Peyer's patch (tissue), 4 donors: ENCODE measurements around the gene SEMA3G. TPM values are rescaled to one million over a fixed set of nuclear protein-coding genes. Genes with fewer than 3 reads are reported as not detected.

Experiments used
- DNase-seq, 3 donors: peaks; one replicate each; pipeline ENCODE4 v3.0.0-alpha.2; 2017 to 2019
- H3K27ac ChIP-seq, 4 donors: fragments of 200-600 bp; sonication (generic); one replicate each; pipeline ENCODE4 v1.5.1; 2016 to 2019
- H3K27me3 ChIP-seq, 2 donors: fragments of 200-600 bp; sonication (generic); one replicate each; pipeline ENCODE4 v1.5.1; 2019
- H3K36me3 ChIP-seq, 3 donors: fragments of 200-600 bp; sonication (generic); one replicate each; pipeline ENCODE4 v1.5.1; 2016 to 2019
- H3K4me1 ChIP-seq, 4 donors: fragments of 200-600 bp; sonication (generic); one replicate each; pipeline ENCODE4 v1.5.1; 2016 to 2019
- H3K4me3 ChIP-seq, 4 donors: fragments of 200-600 bp; sonication (generic); 1 replicate in 3 of 4; 2 replicates in 1 of 4; pipeline ENCODE4 v1.5.1; 2016 to 2019; ENCODE audit warnings: mild to moderate bottlenecking in 1 of 4
- H3K9me3 ChIP-seq, 4 donors: fragments of 200-600 bp; sonication (generic); one replicate each; pipeline ENCODE4 v1.5.1; 2016 to 2019; ENCODE audit warnings: mild to moderate bottlenecking in 1 of 4
- CTCF ChIP-seq, 6 experiments: fragments of 450-650 bp in 4 of 6; fragments of 200-600 bp in 2 of 6; sonication (generic) in 1 of 6; IDR thresholded peaks; one replicate each; pipeline ENCODE4 v1.5.1; 2017 to 2019; ENCODE audit warnings: antibody characterized with exemption in 6 of 6, mild to moderate bottlenecking in 3 of 6, moderate library complexity in 1 of 6
- POLR2A ChIP-seq, 2 donors: fragments of 450-650 bp; IDR thresholded peaks; one replicate each; pipeline ENCODE4 v1.5.1; 2017; ENCODE audit warnings: antibody characterized with exemption in 2 of 2, mild to moderate bottlenecking in 2 of 2, moderate library complexity in 2 of 2
- total RNA-seq, 4 donors: library from RNA; depleted of rRNA; stranded (reverse); fragments of >200 nt; gene quantifications; one replicate each; pipeline ENCODE4 v1.1.0, GENCODE V29; 2016

Gene SEMA3G
- total RNA-seq, 4 donors from 2014 or later = 18.8 to 24.8 (median 22.0) TPM

- Histone ChIP-seq H3K36me3 (peaks cover 0 to 73% (median 0%) of the 10 kb centered on the region in 3 donors), H3K4me3 (no peak overlapping the region)
These were observed 42.8 kb downstream of the SEMA3G start for GRCh38 chr3:52402101-52402521.

GRCh38 chr3:52401551-52401950 lies 43.4 kb downstream of the SEMA3G start:
- peaks cover 0 to 68% (median 0%) of the 10 kb centered on the region in 3 donors for H3K36me3 ChIP-seq
- peak in 1 of 3 donors; percentile 24 for DNase-seq
- no peak overlapping the region for H3K27ac ChIP-seq

More at GRCh38 chr3:52402101-52402521, 42.8 kb downstream of the SEMA3G start:
- DNase-seq = peak in 1 of 3 donors; percentile 31
- no peak for TF ChIP-seq POLR2A (IDR thresholded peaks at IDR 0.05)
- TF ChIP-seq CTCF (IDR thresholded peaks at IDR 0.05) = no peak
- Histone ChIP-seq H3K9me3 (no peaks in the 10 kb centered on the region), H3K27me3 (no peaks in the 10 kb centered on the region), H3K4me1 (peaks cover 0 to 8% (median 0%) of the 10 kb centered on the region in 4 donors), H3K27ac (no peak overlapping the region)

GRCh38 chr3:52401021-52401420 lies 43.9 kb downstream of the SEMA3G start:
- H3K27me3 ChIP-seq = no peaks in the 10 kb centered on the region
- no peak overlapping the region for H3K4me3 ChIP-seq
- no peak for TF ChIP-seq CTCF (IDR thresholded peaks at IDR 0.05)
- no peak for TF ChIP-seq POLR2A (IDR thresholded peaks at IDR 0.05)
- H3K4me1 ChIP-seq = no peaks in the 10 kb centered on the region
- H3K36me3 ChIP-seq = peaks cover 0 to 62% (median 0%) of the 10 kb centered on the region in 3 donors
- H3K27ac ChIP-seq = no peak overlapping the region
- no peaks in the 10 kb centered on the region for H3K9me3 ChIP-seq
- no peak for DNase-seq

More at GRCh38 chr3:52401551-52401950, 43.4 kb downstream of the SEMA3G start:
- Histone ChIP-seq H3K27me3 (no peaks in the 10 kb centered on the region), H3K9me3 (no peaks in the 10 kb centered on the region), H3K4me3 (no peak overlapping the region), H3K4me1 (peaks cover 0 to 3% (median 0%) of the 10 kb centered on the region in 4 donors)
- TF ChIP-seq POLR2A (IDR thresholded peaks at IDR 0.05) = no peak
- no peak for TF ChIP-seq CTCF (IDR thresholded peaks at IDR 0.05)

- Histone ChIP-seq H3K9me3 (no peaks in the 10 kb centered on the region), H3K27ac (no peak overlapping the region), H3K27me3 (no peaks in the 10 kb centered on the region), H3K36me3 (peaks cover 0 to 56% (median 0%) of the 10 kb centered on the region in 3 donors), H3K4me3 (no peak overlapping the region), H3K4me1 (no peaks in the 10 kb centered on the region)
- no peak for TF ChIP-seq CTCF (IDR thresholded peaks at IDR 0.05)
- no peak for TF ChIP-seq POLR2A (IDR thresholded peaks at IDR 0.05)
- peak in 1 of 3 donors; percentile 49 for DNase-seq
These were observed 44.6 kb downstream of the SEMA3G start for GRCh38 chr3:52400275-52400793.

GRCh38 chr3:52399593-52399992 lies 45.3 kb downstream of the SEMA3G start:
- DNase-seq = peak in 1 of 3 donors; percentile 45

More at GRCh38 chr3:52399593-52399992, 45.3 kb downstream of the SEMA3G start:
- H3K27me3 ChIP-seq = no peaks in the 10 kb centered on the region
- no peaks in the 10 kb centered on the region for H3K4me1 ChIP-seq
- peaks cover 0 to 48% (median 0%) of the 10 kb centered on the region in 3 donors for H3K36me3 ChIP-seq
- TF ChIP-seq CTCF (IDR thresholded peaks at IDR 0.05) = no peak
- no peak for TF ChIP-seq POLR2A (IDR thresholded peaks at IDR 0.05)
- no peak overlapping the region for H3K27ac ChIP-seq
- no peak overlapping the region for H3K4me3 ChIP-seq
- no peaks in the 10 kb centered on the region for H3K9me3 ChIP-seq
